GM12865 (cell line): Measurements from ENCODE around the gene TNIK.

ENCODE experiments used
- DNase-seq: peaks from one replicate; pipeline ENCODE4 v3.0.0; 2010; ENCODE audit warnings: low read depth
- H3K4me3 ChIP-seq: 2 replicates; pipeline ENCODE4 v1.5.1; 2011; ENCODE audit warnings: mild to moderate bottlenecking, low read depth, low read length, control low read depth
- CTCF ChIP-seq: IDR thresholded peaks from 2 replicates; pipeline ENCODE4 v1.5.1; 2011; ENCODE audit warnings: low read length, control low read depth, low read depth, inconsistent platforms; ENCODE audit not compliant: insufficient read depth; ENCODE audit errors: missing control alignments

Gene TNIK

GRCh38 chr3:171419457-171419856 lies 40.7 kb downstream of the TNIK start:
- H3K4me3 ChIP-seq: no peak overlapping the region
- DNase-seq: no peak
- TF ChIP-seq CTCF: no peak

GRCh38 chr3:171417813-171418212 lies 42.4 kb downstream of the TNIK start:
- DNase-seq: no peak
- H3K4me3 ChIP-seq: no peak overlapping the region
- no peak for TF ChIP-seq CTCF

GRCh38 chr3:171417137-171417536 lies 43.1 kb downstream of the TNIK start:
- H3K4me3 ChIP-seq: no peak overlapping the region
- DNase-seq: no peak
- no peak for TF ChIP-seq CTCF

- no peak overlapping the region for H3K4me3 ChIP-seq
- TF ChIP-seq CTCF: no peak
- DNase-seq: no peak
These were observed 43.5 kb downstream of the TNIK start for GRCh38 chr3:171416666-171417065.

GRCh38 chr3:171416061-171416460 lies 44.1 kb downstream of the TNIK start:
- no peak overlapping the region for H3K4me3 ChIP-seq
- no peak for DNase-seq
- TF ChIP-seq CTCF: no peak

GRCh38 chr3:171415070-171415469 lies 45.1 kb downstream of the TNIK start:
- no peak overlapping the region for H3K4me3 ChIP-seq
- no peak for DNase-seq
- TF ChIP-seq CTCF: no peak

GRCh38 chr3:171412473-171412872 lies 47.7 kb downstream of the TNIK start:
- no peak for TF ChIP-seq CTCF

More at GRCh38 chr3:171412473-171412872, 47.7 kb downstream of the TNIK start:
- DNase-seq: no peak
- H3K4me3 ChIP-seq: no peak overlapping the region
